Measurements from ENCODE around the gene SECISBP2. TPM values are rescaled to one million over a fixed set of nuclear protein-coding genes. Genes with fewer than 3 reads are reported as not detected.

The SECISBP2 gene
- total RNA-seq, 1 experiment from 2014 or later = 15.7 TPM

DNA sequence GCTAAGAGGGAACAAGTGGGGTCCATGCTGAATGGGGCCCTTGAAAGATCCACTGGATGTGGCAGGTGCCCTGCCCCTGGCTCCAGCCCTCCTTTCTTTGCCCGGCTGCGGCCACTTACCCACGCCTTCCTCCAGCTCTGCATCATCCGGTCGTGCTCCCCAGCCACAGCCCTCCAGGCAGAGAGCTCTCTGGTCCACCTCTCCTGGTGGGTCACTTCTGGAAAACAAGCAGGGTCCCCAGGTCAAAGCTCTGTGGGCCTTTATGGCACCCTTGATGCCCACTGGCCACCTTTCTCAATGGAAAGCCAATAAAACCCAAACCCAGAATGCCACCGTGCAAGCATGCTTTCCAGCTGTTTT, 45.0 kb downstream of the SECISBP2 start:
- Histone ChIP-seq H3K4me3 (ENCODE audit: low read length) (no peak overlapping the region), H3K4me2 (ENCODE audit: low read length) (no peak overlapping the region), H3K79me2 (ENCODE audit: low read length) (no peaks in the 10 kb centered on the region), H3K9me3 (ENCODE audit: low read length) (no peaks in the 10 kb centered on the region), H3K27me3 (ENCODE audit: low read length) (no peaks in the 10 kb centered on the region), H3F3A (ENCODE audit: low read length, unreplicated experiment) (no peaks in the 10 kb centered on the region), H3K36me3 (ENCODE audit: low read depth, low read length) (no peaks in the 10 kb centered on the region; the same call in none of the 2 replicates), H3K4me1 (ENCODE audit: insufficient read depth, low read length) (no peaks in the 10 kb centered on the region), H2AFZ (ENCODE audit: low read length) (no peak overlapping the region), H4K20me1 (ENCODE audit: low read length) (no peaks in the 10 kb centered on the region), H3K9ac (ENCODE audit: low read length) (no peak overlapping the region), H3K27ac (ENCODE audit: low read length) (no peak overlapping the region), H3K9me2 (replicated peaks; ENCODE audit: low read length) (no peaks in the 10 kb centered on the region)
- CTCF ChIA-PET = no interaction called here
- ATAC-seq = no peak
- no peak for DNase-seq
- BruUV-seq (replicated peaks) = no TSS peak
- TF ChIP-seq EZH2 (IDR thresholded peaks at IDR 0.05; ENCODE audit: low read length, unreplicated experiment) (no peak), EZH2phosphoT487 (IDR thresholded peaks at IDR 0.05; ENCODE audit: borderline replicate concordance, low read length) (no peak)
- TF ChIP-seq, protein P1, sequence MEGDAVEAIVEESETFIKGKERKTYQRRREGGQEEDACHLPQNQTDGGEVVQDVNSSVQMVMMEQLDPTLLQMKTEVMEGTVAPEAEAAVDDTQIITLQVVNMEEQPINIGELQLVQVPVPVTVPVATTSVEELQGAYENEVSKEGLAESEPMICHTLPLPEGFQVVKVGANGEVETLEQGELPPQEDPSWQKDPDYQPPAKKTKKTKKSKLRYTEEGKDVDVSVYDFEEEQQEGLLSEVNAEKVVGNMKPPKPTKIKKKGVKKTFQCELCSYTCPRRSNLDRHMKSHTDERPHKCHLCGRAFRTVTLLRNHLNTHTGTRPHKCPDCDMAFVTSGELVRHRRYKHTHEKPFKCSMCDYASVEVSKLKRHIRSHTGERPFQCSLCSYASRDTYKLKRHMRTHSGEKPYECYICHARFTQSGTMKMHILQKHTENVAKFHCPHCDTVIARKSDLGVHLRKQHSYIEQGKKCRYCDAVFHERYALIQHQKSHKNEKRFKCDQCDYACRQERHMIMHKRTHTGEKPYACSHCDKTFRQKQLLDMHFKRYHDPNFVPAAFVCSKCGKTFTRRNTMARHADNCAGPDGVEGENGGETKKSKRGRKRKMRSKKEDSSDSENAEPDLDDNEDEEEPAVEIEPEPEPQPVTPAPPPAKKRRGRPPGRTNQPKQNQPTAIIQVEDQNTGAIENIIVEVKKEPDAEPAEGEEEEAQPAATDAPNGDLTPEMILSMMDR (conservative IDR thresholded peaks at IDR 0.05; ENCODE audit: low read depth, low read length) = no peak
- intact Hi-C loops (cut with micrococcal nuclease) = no loop called here
- POLR2A ChIA-PET (ENCODE audit: unreplicated experiment) = no interaction called here

DNA sequence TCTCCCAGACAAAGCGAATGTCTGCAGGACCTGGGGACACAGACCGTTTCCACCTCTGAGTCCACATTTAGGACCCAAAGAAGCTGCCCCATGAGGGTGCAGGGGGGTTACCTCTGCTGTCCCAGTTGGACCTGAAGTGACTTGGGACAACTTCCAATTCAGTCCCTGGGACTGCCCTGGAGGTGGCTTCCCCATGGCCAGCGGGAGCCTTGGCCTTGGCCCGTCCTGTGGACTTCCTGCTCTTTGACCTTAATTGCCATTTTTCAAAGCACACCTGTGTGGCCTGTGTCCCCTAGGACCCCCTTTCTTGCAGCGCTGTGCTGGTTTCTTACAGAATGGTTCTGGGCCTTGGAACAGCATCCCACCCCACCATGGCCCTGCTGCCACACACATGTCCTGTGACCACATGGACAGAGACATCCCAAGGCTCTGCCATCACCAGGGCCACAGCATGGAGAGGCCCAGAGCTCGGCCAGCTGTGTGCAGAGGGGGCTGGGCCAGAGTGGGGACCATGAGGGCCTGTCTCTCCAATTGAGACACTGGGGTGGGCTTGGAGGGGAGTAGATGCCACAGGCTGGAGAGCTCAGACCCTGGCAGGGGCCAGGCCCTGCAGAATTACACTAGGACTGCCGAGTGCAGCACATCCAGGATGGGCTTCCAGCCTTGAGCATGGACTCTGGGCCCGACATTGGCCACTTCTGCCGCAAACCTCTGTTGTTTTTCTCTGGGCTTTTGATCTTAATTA, 45.8 kb downstream of the SECISBP2 start:
- no peaks in the 10 kb centered on the region for H3K9me2 ChIP-seq (replicated peaks; ENCODE audit: low read length)
- H3K9me3 ChIP-seq (ENCODE audit: low read length) = no peaks in the 10 kb centered on the region
- H3K36me3 ChIP-seq (ENCODE audit: low read depth, low read length) = no peaks in the 10 kb centered on the region; the same call in 1 of the 2 replicates
- intact Hi-C loops (cut with micrococcal nuclease) = no loop called here
- H3K4me2 ChIP-seq (ENCODE audit: low read length) = no peak overlapping the region
- no peaks in the 10 kb centered on the region for H3K4me1 ChIP-seq (ENCODE audit: insufficient read depth, low read length)
- no peak overlapping the region for H3K27ac ChIP-seq (ENCODE audit: low read length)
- no peak overlapping the region for H3K9ac ChIP-seq (ENCODE audit: low read length)
- no peak for TF ChIP-seq EZH2phosphoT487 (IDR thresholded peaks at IDR 0.05; ENCODE audit: borderline replicate concordance, low read length)
- TF ChIP-seq, protein P1 (conservative IDR thresholded peaks at IDR 0.05; ENCODE audit: low read depth, low read length) = no peak
- no peak for TF ChIP-seq EZH2 (IDR thresholded peaks at IDR 0.05; ENCODE audit: low read length, unreplicated experiment)
- POLR2A ChIA-PET (ENCODE audit: unreplicated experiment) = no interaction called here
- no TSS peak for BruUV-seq (replicated peaks)
- no peaks in the 10 kb centered on the region for H3K27me3 ChIP-seq (ENCODE audit: low read length)
- H3K79me2 ChIP-seq (ENCODE audit: low read length) = no peaks in the 10 kb centered on the region
- no peak for ATAC-seq
- H3F3A ChIP-seq (ENCODE audit: low read length, unreplicated experiment) = no peaks in the 10 kb centered on the region
- H4K20me1 ChIP-seq (ENCODE audit: low read length) = no peaks in the 10 kb centered on the region
- H3K4me3 ChIP-seq (ENCODE audit: low read length) = no peak overlapping the region
- no peak overlapping the region for H2AFZ ChIP-seq (ENCODE audit: low read length)
- no peak for DNase-seq
- CTCF ChIA-PET = no interaction called here

Measured in PC-3 (cell line).